Stimulated activated CD4-positive, alpha-beta T cell treated with anti-CD3 and anti-CD28 coated beads, Interleukin-1b, Interleukin-23, amount 100 ng/mL, for 48 hours (primary cell): Measurements from ENCODE around the gene ISLR.

ENCODE experiments used
- DNase-seq: peaks from one replicate; pipeline ENCODE4 v3.0.0-alpha.2; 2020

Gene ISLR, protein sequence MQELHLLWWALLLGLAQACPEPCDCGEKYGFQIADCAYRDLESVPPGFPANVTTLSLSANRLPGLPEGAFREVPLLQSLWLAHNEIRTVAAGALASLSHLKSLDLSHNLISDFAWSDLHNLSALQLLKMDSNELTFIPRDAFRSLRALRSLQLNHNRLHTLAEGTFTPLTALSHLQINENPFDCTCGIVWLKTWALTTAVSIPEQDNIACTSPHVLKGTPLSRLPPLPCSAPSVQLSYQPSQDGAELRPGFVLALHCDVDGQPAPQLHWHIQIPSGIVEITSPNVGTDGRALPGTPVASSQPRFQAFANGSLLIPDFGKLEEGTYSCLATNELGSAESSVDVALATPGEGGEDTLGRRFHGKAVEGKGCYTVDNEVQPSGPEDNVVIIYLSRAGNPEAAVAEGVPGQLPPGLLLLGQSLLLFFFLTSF

DNA sequence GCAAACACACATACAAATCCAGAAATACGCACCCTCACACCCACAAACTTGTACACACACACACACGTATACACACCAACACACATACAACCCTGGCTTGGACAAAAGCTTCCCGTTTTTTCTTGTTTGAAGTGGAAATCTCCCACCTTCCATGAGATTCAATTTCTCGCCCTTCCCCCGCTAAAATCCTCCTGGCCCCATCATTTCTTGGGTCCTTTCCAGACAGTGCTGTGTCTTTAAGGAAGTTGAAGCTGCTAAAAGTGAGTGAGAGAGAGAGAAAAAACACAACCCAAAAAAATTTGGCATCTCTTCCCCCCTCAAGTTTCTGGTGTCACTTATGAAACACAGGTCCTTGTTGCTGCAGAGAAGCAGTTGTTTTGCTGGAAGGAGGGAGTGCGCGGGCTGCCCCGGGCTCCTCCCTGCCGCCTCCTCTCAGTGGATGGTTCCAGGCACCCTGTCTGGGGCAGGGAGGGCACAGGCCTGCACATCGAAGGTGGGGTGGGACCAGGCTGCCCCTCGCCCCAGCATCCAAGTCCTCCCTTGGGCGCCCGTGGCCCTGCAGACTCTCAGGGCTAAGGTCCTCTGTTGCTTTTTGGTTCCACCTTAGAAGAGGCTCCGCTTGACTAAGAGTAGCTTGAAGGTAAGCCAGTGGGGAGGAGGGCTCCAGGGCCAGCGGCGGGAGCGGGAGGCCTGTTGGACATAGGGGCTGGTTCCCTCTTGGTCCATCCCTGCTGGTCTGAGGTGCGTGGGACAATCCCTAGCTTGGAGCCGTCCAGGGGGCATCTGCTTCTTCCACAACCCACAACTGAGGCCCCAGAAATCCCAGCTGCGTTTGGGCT lies at the start of gene ISLR:
Gene ISLR (plus strand): TSS at position 331 of the 839 bp plus-strand sequence. CDS start 1,149 bp downstream, outside the sequence.
- DNase-seq: no peak

DNA sequence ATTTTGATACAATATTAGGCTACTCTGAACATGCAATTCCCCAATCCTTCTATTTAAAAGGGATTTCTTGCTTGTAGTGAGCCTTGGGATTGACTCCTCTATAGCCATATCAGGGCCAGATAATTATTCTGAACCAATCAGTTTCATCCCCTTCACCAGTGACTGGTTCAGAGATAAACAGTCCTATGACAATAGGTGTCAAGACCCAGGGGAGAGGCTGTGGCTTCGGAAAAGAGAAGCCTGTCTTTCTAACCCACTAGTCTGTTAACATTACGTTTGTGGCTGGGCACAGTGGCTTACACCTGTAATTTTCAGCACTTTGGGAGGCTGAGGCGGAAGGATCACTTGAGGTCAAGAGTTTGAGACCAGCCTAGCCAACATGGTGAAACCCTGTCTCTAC lies 49.3 kb upstream of the ISLR start:
- no peak for DNase-seq

DNA sequence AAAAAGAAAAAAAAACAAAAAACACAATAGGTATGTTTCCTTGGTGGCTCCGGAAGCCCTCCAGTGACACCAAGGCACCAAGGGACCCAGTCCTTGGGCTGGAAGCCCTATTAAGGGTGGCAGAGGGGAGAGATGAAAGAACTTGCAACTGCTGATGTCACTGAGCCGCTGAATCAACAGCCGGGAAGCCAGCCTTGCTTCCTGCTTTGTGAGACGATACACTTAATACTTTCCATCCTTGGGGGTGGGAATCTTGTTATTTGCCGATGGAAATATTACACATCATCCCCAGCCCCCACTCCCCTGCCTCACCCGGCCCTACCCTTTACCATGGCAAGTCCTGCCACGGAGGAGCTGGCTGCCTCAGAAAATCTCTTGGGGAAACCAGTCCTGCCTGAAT lies 48.8 kb upstream of the ISLR start:
- no peak for DNase-seq

DNA sequence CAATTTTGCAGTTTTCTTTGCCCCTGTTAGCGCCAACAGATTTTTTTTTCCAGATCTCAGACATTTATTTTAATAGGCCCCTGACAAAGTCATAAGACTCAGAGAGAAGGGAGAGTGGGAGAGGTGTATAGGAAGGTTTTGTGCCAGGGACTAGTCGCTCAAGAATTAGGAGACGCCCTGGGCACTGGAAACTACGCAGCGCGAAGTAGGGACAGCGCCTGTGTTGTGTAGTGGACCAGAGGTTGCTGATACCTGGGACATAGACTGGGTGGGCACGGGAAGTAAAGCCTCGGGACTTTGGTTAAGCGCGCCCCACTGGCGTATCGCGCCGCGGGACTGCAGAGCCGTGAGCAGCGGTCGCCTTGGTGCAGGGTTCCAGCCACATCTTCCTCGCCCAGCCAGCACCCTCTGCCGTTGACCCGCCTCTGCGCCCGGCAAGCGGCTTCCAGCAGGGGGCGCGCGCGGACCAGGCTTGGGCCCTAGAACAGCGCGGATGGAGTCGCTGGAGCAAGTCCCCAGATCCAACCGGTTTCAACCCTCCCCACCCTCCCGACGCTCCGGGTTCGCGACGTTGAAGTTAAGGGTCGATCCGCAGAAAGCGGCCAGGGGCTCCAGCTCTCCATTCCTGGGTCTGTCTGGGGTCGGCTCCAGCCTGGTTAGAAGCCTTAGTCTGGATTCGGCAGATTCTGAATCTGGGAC lies 46.1 kb upstream of the ISLR start:
- peak; percentile 87 for DNase-seq

DNA sequence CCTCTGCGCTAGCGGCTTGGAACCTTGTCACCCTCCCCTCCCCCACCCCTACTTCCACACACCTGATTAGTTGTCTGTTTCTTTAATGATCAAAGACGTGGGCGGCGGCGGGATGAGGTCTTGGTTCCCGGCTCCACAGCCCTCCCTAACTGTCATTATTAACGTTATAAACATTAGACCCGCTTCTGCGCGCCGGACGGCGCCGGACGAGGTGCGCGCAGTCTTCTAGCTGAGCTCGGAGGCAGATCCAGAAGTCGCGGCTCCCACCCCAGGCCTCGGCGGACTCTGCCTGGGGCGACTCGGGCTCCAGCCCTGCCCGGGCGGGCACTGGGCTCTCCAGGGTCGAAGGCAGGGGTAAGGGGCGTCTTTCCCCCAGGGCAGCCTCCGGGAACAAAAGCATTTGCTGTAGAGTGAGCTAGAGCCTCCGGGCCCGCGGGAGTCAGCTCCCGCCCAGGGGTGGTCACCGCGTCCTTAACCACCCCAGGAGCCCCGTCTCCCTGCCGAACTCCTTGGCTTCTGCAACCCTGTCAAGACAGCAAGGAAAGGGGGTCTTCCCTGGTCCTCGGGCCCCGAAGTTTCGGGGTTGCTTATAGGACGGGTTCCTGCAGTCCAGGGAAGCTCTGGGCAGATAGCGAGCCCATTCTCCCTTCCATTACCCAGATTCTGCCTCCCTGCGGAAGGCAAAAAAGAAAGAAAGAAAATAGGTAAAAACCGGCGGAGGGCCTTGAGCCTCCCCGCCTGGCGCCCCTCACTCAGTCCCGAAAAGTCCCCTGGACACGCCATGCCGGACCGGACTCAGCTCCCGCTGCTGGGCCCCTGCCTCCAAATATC lies 45.3 kb upstream of the ISLR start:
- no peak for DNase-seq

DNA sequence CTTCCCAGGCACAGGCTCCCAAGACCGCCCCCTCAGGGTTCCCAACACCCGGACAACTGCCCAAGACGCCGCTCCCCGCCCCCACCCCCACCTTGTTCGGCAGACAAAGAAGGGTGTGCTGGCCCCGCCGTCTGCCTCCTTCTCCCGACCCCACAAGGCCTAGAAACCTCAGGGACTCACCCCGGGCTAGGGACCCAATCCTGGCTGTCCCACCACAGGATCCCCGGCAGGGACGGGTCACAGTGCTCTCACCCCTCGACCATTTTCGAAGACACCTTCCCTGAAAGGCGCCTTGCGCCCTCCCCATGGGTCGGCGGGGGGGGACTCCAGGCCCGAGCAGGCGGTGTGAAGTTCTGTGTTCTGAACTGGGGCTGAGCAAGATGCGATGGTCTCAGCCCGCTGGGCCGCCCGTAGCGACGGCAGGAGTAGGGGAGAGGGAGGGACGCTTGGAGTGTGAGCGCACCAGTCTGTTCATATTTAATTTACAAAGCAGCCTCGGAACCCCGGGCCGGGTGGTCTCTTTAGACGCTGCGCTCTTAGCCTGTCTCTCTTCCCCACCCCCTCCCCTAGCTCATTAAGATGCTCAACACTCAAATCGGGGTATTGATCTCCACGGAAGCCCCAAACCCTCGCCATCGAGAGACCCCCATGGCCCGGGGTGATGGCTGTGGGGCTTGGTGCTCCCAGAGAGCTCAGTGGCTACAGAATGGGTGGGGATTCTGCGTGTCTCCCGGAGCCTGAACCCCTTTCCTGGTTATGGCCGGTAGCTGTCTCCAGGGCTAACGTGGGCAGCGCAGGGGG lies 44.5 kb upstream of the ISLR start:
- DNase-seq: no peak

DNA sequence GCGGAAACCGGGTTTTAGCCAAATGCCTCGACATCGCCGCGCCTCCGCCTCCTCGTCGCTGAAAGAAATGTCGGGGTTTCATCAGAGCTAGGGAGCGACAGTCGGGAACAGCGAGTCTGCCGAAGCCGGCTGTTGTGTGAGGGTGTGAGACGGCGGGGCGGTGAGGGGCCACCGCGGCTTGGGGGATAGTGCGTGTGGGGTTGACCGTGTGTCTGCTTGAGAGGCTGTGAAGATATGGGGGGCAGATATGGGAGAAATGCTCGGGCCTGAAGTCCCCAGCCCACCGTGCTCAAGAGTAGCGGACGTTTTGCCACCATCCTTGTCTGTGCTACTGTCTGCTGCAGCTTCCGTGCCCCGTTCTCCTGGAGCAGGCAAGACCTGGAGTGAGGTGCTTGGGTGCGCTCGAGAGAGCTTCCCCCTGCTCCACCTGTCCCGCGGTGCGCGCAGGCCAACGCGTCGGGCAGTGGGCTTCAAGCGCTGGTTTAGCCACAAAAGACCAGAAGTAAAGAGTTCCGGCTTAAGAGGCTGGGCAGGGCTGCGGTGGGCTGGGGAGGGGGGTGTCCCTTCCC lies 43.8 kb upstream of the ISLR start:
- DNase-seq: no peak

DNA sequence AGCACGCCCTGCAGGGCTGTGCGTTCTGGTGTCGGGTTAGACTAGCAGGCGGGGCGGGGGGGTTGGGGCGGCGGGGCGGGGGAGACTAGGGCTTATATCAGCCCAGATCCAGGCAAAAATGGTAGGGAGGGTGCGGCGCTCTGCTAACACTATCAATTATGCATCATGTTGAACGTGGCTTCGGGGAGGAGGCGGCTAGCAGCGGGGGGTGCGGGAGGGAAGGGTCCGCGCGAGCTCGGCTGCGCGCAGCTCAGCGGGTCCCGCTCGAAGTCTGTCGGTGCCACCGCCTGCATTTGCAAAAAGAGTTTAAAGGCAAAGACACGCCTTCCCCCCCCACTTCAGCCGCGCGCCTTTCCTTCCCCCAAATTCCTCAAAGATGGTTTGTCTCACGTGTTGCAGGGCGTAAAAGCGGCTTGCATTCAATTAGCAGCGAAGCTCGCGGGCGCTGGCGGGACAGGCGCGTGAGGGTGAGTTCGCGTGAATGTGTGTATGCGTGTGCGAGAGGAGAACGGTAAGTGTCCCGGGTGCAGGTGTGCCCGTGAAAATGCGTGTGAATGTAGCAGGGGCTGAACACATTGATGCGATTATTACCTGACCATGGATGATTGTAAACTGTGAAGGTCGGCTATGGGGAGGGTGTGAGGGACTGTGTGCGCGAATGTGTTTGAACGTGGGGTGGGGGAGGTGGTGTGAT lies 43.2 kb upstream of the ISLR start, which contains the start of gene ISLR2:
Gene ISLR2 (plus strand): TSS at position 432 of the 694 bp plus-strand sequence. CDS start 2,169 bp downstream, outside the sequence.
- no peak for DNase-seq

DNA sequence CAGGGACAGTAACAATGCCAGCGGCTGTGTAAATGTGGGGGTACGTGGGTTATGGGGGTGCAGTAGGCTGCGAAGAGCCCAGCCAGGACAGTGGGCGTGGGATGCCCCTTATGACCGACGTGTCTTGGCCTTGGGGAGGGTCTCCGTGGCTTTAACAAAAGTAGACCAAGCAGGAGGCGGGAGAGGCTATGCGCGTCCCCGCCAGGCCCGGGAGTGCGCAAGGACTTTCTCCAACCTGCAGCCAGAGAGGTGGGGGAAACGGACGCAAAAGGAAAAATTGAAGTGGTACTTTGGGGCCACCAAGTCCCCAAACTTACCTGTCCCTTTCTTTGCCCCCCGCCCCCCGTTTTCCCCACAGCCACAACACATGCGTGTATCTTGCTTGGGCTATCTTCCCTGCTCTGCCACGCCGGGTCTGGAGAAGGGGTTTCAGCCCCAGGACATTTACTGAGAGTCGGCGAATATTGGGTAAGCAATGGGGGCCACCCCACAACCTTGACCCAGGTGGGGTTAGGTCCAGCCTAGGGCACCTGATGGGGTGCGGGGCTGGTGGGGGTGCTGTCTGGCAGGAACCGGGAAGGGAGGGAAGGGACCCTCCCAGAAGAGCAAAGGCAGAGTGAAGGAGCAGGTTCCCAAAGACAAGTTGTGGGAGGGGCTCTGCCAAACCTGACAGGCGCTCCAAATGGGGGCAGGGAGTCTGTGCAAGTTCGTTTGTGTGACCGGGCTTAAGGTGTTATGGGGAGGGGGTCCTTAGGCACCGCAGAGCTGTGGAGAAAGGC lies 42.5 kb upstream of the ISLR start:
- no peak for DNase-seq

DNA sequence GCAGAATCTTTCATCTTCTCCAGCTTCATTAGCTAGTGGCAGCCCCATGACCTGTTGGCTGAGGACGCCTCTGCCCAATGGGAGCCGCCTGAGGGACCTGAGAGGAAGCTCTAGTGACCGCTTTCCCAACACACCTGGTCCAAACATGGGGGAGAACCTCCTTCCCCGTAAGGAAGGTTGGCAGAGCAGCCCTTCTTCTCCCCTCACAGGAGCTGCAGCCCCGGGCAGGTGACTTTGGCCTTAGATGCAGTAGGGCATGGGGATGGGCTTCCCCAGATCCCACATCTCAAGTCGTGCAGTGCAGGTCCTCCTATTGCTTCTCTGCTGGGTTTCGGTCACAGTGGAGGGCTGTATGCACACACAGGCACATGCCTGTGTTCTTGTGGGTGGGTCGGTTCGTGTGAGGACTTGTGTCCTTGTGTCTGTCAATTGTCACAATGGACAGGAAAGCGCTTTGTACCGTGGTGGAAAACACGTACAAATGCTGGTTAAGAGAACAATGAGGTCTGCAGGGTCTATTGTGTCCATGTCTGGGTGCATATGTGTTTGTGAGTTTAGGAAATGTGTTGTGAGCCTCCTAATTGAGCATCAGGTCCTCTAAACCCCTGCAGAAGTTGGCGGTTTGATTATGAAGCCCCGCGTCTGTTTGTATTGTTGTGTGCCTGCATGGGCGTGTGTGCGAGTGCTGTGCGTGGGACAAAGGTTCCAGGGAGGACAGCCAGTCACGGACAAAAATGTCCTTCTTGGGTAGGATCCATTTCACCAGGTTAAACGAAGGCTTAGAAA lies 41.7 kb upstream of the ISLR start:
- no peak for DNase-seq

DNA sequence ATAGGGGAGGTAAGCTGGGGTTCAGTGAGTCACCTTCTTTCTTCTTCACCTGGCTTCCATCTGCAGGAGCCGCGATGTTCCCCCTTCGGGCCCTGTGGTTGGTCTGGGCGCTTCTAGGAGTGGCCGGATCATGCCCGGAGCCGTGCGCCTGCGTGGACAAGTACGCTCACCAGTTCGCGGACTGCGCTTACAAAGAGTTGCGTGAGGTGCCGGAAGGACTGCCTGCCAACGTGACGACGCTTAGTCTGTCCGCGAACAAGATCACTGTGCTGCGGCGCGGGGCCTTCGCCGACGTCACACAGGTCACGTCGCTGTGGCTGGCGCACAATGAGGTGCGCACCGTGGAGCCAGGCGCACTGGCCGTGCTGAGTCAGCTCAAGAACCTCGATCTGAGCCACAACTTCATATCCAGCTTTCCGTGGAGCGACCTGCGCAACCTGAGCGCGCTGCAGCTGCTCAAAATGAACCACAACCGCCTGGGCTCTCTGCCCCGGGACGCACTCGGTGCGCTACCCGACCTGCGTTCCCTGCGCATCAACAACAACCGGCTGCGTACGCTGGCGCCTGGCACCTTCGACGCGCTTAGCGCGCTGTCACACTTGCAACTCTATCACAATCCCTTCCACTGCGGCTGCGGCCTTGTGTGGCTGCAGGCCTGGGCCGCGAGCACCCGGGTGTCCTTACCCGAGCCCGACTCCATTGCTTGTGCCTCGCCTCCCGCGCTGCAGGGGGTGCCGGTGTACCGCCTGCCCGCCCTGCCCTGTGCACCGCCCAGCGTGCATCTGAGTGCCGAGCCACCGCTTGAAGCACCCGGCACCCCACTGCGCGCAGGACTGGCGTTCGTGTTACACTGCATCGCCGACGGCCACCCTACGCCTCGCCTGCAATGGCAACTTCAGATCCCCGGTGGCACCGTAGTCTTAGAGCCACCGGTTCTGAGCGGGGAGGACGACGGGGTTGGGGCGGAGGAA lies 40.5 kb upstream of the ISLR start:
- peak; percentile 24 for DNase-seq

DNA sequence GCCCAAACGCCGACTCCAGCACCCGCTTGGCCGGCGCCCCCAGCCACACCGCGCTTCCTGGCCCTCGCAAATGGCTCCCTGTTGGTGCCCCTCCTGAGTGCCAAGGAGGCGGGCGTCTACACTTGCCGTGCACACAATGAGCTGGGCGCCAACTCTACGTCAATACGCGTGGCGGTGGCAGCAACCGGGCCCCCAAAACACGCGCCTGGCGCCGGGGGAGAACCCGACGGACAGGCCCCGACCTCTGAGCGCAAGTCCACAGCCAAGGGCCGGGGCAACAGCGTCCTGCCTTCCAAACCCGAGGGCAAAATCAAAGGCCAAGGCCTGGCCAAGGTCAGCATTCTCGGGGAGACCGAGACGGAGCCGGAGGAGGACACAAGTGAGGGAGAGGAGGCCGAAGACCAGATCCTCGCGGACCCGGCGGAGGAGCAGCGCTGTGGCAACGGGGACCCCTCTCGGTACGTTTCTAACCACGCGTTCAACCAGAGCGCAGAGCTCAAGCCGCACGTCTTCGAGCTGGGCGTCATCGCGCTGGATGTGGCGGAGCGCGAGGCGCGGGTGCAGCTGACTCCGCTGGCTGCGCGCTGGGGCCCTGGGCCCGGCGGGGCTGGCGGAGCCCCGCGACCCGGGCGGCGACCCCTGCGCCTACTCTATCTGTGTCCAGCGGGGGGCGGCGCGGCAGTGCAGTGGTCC lies 39.7 kb upstream of the ISLR start:
- no peak for DNase-seq

DNA sequence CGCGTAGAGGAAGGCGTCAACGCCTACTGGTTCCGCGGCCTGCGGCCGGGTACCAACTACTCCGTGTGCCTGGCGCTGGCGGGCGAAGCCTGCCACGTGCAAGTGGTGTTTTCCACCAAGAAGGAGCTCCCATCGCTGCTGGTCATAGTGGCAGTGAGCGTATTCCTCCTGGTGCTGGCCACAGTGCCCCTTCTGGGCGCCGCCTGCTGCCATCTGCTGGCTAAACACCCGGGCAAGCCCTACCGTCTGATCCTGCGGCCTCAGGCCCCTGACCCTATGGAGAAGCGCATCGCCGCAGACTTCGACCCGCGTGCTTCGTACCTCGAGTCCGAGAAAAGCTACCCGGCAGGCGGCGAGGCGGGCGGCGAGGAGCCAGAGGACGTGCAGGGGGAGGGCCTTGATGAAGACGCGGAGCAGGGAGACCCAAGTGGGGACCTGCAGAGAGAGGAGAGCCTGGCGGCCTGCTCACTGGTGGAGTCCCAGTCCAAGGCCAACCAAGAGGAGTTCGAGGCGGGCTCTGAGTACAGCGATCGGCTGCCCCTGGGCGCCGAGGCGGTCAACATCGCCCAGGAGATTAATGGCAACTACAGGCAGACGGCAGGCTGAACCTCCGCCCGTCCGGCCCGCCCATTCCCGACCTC lies 39.0 kb upstream of the ISLR start:
- no peak for DNase-seq

DNA sequence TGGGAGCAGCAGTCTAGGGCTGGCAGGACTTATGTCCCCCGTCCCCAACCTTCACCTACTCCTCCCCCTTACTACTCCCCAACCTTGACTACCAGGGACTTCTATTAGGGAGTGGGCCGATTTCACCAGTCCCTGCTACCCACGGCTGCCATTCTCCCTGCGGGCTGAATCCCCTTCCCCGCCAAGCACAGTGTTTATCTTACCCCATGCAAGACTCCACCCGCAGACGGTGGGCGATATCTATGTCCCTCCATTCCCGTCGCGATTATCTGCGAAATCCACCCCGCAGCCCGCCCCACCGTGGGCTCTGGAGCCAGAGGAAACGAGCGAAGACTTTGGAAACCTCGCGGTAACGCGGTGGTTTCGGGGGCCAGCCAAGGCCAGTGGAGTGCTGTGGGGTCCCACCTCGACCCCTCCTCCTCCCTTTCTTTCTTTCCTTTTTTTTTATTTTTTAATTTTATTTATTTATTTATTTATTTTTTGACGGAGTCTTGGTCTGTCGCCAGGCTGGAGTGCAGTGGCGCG lies 38.4 kb upstream of the ISLR start:
- DNase-seq: no peak

DNA sequence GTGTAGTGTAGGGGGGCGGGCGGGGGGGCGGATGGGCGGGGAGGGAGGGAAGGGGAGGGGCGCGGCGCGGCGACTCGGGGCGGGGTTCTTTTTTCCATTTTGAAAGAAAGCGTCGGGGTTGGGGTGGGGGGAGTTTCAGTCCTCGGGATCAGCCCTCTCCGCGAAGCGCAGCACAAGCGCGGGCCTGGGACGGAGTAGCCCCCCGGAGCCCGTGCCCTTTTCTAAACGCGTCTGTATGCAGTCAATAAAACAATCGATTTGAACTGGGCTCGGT lies 37.0 kb upstream of the ISLR start:
- no peak for DNase-seq

DNA sequence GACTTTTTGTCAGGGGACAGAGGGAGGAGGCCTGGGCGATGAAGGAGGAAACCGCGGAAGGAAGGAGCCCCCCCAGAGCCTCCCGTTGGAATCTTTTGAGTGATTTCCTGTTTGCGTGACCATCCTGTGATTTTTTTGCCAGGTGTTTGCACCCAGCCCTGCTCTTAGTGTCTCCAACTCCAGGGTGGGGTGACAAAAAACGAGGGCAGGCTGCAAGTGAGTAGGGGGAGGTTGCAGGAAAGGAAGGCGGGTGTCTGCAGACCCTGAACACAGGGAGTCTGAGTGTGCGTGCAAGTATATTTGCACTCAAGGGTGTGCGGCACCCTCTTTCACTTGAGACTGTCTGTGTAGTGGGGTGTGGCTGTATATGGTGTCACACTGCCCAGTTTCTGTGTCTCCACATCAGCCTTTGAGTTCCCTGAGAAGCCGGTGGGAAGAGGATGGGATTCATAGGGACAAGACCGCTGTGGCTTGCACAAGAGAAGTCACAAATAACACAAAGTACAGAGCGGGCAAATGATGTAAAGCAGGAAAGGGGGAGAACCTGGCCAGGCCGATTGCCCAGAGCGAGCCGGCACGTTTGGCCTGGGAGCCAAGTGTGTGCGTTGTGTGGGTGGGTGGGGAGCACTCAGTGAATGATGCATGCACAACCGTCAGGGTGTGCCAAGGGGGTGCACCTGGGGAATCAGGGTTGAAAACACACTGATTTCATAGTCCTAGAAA lies 36.5 kb upstream of the ISLR start:
- DNase-seq: no peak
